Bronchial epithelial cell (primary cell): ENCODE data around the gene SLC17A9. TPM values are rescaled to one million over a fixed set of nuclear protein-coding genes. Genes with fewer than 3 reads are reported as not detected.

ENCODE experiments used
- DNase-seq: peaks from one replicate; pipeline ENCODE4 v3.0.0-alpha.2; 2010; ENCODE audit warnings: low read depth
- FAIRE-seq: peaks from 2 replicates; lab custom pipeline; 2011; peaks lifted over from hg19 to GRCh38; lab: Jason Lieb, UNC
- H3K27me3 ChIP-seq: 2 replicates; pipeline ENCODE4 v1.5.1; 2011; ENCODE audit warnings: low read length; ENCODE audit not compliant: control insufficient read depth, insufficient read depth
- H3K36me3 ChIP-seq: 2 replicates; pipeline ENCODE4 v1.5.1; 2011; ENCODE audit warnings: low read length; ENCODE audit not compliant: control insufficient read depth, insufficient read depth
- H3K4me3 ChIP-seq: 2 replicates; pipeline ENCODE4 v1.5.1; 2011; ENCODE audit warnings: mild to moderate bottlenecking, low read depth, low read length, control low read depth
- total RNA-seq: library from RNA; depleted of rRNA; stranded (reverse); fragments of >200 nt; gene quantifications from 2 replicates; pipeline ENCODE4 v1.2.1, GENCODE V29; 2014
- TF ChIP-seq, protein P1 (sequence below): IDR thresholded peaks from 2 replicates; pipeline ENCODE4 v1.5.1; 2011; ENCODE audit warnings: mild to moderate bottlenecking, moderate library complexity, low read length, control low read depth, inconsistent platforms; ENCODE audit not compliant: insufficient read depth, severe bottlenecking

The SLC17A9 gene
- total RNA-seq, 1 donor from 2014 or later, result 0.53 TPM

DNA sequence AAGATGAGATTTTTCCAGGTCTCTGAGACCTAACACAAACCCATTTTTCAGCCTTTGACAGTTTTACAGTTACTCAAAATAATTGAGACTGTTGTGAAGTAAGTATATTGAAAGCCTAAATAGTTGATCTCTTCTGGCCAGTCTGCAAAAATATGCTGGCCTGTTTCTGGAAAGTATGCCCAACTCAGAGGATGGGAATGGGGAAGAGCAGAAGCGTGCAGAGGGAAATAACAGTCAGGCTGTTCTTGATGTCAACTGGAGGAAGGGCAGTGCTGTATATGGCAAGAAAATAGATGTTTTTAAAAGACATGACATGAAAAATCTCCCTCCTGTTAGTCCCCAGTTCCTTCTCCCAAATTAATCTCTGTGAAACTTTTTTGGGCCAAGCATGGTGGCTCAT, 10.7 kb upstream of the SLC17A9 start:
- TF ChIP-seq, protein P1, sequence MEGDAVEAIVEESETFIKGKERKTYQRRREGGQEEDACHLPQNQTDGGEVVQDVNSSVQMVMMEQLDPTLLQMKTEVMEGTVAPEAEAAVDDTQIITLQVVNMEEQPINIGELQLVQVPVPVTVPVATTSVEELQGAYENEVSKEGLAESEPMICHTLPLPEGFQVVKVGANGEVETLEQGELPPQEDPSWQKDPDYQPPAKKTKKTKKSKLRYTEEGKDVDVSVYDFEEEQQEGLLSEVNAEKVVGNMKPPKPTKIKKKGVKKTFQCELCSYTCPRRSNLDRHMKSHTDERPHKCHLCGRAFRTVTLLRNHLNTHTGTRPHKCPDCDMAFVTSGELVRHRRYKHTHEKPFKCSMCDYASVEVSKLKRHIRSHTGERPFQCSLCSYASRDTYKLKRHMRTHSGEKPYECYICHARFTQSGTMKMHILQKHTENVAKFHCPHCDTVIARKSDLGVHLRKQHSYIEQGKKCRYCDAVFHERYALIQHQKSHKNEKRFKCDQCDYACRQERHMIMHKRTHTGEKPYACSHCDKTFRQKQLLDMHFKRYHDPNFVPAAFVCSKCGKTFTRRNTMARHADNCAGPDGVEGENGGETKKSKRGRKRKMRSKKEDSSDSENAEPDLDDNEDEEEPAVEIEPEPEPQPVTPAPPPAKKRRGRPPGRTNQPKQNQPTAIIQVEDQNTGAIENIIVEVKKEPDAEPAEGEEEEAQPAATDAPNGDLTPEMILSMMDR, result no peak
- DNase-seq (no peak), FAIRE-seq (no peak)
- H3K4me3 ChIP-seq, result no peak overlapping the region
- H3K27me3 ChIP-seq, result no peaks in the 10 kb centered on the region
- H3K36me3 ChIP-seq, result peaks cover 29% of the 10 kb centered on the region

DNA sequence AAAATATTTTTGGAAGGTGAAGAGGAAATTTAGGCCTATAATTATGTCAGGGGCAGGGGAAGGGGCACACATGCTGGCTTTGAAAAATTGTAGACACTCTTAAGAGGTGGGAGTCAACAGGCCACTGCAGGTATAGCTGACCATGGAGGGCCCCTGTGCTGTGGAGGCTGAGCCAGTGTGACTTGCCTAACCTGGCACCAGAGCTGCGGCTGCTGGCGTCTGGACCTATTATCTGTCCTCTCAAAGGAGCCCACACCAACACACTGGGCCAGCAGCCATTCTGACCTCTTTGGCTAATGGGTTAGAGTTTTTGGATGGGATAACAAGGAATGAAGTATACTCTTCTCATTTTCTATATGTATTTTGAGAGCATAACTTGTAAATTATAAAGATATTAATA, 10.1 kb upstream of the SLC17A9 start:
- TF ChIP-seq, protein P1, result no peak
- no peaks in the 10 kb centered on the region for H3K27me3 ChIP-seq
- no peak overlapping the region for H3K4me3 ChIP-seq
- FAIRE-seq (no peak), DNase-seq (no peak)
- peaks cover 29% of the 10 kb centered on the region for H3K36me3 ChIP-seq

DNA sequence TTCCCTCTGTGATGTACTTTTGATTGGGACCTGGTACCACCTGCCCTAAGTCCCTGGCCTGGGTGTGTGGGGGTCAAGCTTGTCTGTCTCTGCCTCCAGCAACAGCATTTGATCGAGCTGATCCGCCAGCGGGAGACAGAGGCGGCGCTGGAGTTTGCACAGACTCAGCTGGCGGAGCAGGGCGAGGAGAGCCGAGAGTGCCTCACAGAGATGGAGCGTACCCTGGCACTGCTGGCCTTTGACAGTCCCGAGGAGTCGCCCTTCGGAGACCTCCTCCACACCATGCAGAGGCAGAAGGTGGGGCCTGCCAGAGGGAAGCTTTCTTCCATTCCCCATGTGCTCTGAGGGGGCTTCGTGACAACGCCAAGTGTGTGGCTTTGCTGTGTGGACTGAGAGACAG, 9.1 kb upstream of the SLC17A9 start:
- H3K27me3 ChIP-seq, result no peaks in the 10 kb centered on the region
- FAIRE-seq, result no peak
- peaks cover 29% of the 10 kb centered on the region for H3K36me3 ChIP-seq
- TF ChIP-seq, protein P1, result no peak
- no peak for DNase-seq
- H3K4me3 ChIP-seq, result no peak overlapping the region

GRCh38 chr20:62944184-62944583, 8.3 kb upstream of the SLC17A9 start:
- TF ChIP-seq, protein P1, result no peak
- no peak overlapping the region for H3K4me3 ChIP-seq
- H3K36me3 ChIP-seq, result peaks cover 32% of the 10 kb centered on the region
- H3K27me3 ChIP-seq, result no peaks in the 10 kb centered on the region
- no peak for DNase-seq
- FAIRE-seq, result no peak

DNA sequence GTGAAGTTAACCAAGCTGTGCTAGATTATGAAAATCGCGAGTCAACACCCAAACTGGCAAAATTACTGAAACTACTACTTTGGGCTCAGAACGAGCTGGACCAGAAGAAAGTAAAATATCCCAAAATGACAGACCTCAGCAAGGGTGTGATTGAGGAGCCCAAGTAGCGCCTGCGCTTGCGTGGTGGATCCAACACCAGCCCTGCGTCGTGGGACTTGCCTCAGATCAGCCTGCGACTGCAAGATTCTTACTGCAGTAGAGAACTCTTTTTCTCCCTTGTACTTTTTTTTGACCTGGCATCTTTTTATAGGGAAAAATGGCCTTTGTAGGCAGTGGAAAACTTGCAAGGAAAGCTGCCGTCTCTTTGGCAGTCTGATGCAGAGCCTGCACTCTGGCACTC, 7.8 kb upstream of the SLC17A9 start:
- TF ChIP-seq, protein P1, result no peak
- H3K36me3 ChIP-seq, result peaks cover 33% of the 10 kb centered on the region
- DNase-seq, result no peak
- FAIRE-seq, result no peak
- no peak overlapping the region for H3K4me3 ChIP-seq
- no peaks in the 10 kb centered on the region for H3K27me3 ChIP-seq

- no peaks in the 10 kb centered on the region for H3K27me3 ChIP-seq
- TF ChIP-seq, protein P1, result no peak
- peaks cover 33% of the 10 kb centered on the region for H3K36me3 ChIP-seq
- no peak for DNase-seq
- no peak for FAIRE-seq
- H3K4me3 ChIP-seq, result no peak overlapping the region
These were observed 6.7 kb upstream of the SLC17A9 start for GRCh38 chr20:62945771-62946339.
